ENCODE measurements around the gene FUT1.

The FUT1 gene

DNA sequence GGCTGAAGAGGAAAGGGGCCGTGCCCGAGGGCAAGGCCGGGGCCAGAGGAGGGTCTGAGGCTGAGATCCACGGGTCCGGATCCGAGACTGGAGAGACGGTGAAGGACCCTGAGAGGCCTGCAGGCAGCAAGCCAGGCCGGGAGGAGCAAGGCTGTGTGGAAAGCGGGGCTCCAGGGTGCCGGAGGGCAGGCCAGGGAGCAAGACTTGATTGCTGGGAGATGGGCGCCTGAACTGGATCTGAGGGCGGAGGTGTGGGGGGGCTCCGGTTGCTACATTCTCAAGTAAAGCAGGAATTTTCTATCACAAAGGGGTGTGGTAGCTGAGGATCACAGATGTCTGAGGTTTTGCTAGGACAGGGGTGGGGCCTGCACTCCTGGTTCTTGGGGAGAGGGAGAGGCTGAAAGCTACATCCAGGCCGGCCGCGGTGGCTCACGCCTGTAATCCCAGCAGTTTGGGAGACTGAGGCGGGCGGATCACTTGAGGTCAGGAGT lies 36.7 kb downstream of the FUT1 start:
- peak; percentile 39 for DNase-seq

DNA sequence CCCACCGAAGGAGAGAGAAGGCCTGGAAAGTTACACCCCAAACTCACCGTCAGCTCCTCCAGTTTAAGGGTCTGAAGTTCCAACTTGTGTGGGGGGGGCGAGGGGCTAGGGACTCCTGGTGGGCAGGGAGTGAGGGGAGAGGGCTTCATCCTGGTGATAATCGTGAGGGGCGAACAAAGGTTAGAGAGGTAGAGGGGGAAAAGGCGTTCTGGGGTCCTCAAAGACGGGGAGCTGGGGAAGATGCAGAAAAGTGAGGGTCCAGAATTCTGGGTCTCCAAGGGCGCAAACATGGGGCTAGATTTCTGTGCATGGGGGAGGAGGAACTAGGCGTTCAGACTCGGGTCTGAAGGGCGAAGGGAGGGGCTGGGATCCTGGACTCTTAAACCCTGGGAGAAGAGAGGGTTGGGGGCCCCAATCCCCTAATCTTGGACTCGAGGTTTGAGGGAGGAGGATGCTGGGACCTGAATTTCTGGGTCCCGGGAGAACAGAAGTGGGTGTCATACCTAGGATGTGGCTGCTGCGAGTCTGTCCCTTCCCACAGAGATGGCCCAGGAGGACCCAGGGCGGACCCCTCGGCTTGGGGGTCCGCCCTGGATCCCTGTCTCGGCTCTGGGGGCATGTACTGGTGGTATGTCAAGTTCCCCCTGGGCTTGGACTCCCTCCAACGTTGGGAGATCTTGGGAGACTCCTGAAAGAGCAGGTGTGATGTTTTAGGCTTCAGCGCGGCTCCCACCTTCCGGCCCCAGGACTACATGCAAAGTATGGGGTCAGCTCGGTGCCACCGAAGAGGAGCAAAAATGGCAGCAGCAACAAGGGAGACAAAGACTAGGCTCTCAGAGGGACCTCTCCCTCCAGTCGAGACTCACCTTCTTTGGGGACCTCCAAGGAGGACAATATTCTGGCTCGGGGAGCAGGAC lies 37.4 kb downstream of the FUT1 start:
- no peak for DNase-seq

DNA sequence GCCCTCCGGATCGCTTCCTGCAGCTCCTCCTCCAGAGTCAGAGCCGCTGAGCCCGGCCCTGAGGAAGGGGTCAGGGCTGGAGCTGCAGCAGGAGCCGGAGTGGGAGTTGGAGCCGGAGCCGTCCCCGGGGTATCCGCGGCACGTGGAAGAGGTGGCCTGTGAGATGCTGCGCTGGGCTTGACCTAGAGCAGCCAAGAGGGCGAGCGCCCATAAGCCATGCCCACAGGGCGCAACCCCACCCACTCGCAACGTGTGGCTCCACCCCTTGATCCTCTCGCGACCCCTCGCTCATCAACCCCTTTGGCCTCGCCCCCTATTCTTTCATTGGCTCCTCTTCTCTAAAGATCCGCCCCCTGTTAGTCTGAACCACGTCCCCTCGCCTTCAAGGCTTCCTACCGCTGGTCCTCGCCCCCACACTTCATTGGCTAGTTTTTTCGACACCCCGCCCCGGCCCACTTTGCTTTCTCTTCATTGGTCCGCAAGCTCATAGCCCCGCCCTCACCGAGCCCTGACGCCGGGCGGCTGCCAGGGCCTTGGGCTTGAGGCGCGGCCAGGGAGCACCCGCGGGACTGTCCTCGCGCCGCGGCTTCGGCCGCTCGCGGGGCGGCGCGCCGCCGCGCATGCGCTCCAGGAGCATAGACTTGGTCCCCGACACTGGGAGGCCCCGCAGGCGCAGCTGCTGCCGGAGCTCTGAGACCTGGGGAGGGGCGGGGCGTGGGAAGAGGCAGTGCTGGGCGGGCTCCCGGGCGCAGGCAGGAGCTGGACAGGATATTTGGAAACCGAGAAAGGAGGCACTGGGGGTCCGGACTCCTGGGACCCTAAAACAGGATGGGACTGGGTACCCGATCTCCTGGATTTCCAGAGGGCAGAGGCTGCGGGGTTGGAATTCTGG lies 38.3 kb downstream of the FUT1 start:
- DNase-seq = peak; percentile 100

DNA sequence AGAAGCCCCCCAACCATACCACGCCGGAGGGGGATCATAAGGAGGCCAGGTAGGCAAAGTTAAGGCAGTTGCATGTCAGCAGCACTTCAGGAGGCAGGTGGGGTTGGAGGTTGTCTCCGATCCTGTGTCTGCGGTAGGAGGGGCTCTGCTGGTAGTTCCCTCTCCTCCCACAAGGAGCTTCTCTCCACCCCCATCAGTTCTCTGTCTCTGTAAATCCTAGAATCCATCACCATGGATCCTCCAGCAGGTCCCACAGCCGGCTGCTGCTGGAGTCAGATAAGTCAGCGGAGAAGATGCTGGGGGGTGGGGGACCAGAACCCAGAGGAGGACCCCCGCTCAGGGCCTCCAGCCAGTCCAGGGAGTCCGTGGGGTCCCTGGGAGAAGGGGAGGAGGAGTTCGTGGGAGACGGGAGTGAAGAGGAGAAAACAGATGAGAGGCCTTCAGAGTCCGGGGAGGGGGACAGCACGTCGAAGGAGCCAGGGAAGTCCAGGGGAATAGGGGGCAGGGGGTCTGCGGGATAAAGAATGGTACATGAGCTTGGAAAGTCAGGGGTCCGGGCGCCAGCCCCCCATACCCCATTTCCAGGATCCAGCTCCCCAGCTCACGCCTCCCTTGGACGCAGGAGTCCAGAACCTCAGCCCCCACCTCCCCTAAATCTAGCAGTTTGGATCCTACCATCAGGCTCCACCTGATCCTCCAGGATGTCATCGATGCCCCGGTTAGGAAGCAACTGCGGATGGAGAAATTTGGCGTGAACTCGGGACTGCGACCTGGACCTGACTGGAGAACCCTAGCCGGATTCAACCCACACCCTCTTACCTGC lies 39.2 kb downstream of the FUT1 start:
- peak; percentile 16 for DNase-seq

DNA sequence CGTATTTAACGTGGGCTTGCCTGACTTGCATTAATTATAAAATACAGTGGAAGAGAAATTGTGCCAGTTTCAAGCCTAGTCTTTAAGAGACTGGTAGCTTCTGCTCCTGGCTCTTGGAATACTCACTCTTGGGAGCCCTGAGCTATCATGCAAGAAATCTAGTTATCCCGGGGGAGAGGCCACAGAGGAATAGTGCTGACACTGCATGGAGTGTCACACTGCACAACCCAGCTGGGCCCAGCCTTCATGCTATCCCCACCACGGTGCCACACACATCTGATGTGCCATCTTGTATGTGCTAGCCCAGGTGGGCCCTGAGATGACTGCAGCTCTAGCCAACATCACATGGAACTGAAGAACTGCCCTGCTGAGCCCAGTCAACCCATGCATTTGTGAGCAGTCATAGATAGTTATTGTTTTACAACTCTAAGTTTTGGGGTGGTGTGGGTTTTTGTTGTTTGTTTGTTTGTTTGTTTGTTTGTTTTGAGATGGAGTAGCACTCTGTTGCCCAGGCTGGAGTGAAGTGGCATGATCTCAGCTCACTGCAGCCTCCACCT lies 41.3 kb downstream of the FUT1 start:
- no peak for DNase-seq

DNA sequence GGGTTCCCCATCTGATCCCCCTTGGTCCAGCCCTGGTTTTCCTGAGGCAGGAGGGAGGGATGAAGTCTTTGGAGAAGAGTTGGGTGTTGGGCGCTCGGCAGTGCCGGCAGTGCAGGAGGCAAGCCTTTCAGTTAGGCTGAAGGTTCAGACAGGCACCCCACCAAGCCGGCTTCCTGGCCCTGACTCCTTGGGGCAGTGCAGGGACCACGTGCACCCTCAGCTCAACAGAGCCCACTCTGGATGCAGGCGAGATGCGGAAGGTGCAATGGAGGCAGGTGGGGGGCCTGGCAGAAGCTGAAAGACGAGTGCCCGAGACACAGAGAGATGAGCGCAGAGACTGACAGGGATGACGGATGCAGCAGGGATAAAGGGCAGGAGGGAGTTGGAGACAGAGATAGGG lies 44.0 kb downstream of the FUT1 start:
- no peak for DNase-seq

DNA sequence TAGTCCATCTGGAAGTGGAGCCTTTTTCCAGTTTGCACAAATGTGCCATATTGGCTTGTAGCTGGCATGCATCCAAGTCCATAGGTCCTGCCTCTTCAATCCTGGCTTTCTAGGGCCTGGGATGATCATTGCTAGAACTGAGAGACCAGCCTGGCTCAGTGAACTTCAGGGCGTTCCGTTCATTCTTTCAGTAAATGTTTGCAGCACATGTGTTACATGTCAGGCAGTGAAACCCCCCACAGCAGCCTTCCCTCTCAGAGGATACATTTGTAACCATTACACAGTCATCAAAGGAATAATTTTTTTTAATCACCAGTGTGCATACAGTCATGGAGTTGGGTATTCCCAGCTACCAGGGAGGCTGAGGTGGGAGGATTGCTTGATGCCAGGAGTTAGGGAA lies 47.0 kb downstream of the FUT1 start:
- peak; percentile 20 for DNase-seq

DNA sequence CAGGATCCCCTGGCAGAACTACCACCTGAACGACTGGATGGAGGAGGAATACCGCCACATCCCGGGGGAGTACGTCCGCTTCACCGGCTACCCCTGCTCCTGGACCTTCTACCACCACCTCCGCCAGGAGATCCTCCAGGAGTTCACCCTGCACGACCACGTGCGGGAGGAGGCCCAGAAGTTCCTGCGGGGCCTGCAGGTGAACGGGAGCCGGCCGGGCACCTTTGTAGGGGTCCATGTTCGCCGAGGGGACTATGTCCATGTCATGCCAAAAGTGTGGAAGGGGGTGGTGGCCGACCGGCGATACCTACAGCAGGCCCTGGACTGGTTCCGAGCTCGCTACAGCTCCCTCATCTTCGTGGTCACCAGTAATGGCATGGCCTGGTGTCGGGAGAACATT lies 49.1 kb downstream of the FUT1 start:
- DNase-seq = no peak

DNA sequence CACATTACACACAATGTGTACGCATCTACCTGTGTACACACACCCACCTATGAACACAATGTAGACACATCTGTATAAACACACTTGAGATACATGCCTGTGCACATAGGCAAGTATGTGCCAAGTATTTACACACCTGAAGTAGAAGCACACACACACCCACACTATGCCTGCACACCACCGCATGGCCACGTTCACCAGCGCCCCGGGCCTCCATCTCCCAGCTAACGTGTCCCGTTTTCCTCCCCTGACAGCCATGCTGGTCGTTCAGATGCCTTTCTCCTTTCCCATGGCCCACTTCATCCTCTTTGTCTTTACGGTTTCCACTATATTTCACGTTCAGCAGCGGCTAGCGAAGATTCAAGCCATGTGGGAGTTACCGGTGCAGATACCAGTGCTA lies 49.7 kb downstream of the FUT1 start:
- no peak for DNase-seq

DNA sequence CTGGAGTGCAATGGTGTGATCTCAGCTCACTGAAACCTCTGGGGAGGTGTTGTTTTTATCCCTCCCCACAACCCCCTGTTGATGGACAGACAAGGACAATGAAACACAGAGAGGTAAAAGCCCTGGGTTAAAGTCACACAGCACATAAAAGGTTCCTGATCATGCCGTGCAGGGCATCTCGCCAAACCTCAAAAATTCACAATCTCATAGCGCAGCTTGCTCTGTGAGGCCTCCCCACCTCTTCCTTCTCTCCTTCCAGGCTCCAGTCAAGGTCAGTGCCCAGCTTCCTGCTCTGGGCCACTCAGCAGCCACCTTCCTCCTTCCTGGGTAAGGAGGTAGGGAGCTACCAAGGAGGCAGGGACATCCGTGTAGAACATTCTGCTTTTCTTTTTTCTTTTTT lies 54.4 kb downstream of the FUT1 start:
- peak; percentile 83 for DNase-seq

Measured in fibroblast of skin of right biceps (primary cell).